Retinal pigment epithelial cell (primary cell): Measurements from ENCODE around the gene IL1RAPL1.

Experiments
- DNase-seq: peaks from one replicate; pipeline ENCODE4 v3.0.0-alpha.2; 2010; ENCODE audit warnings: low read depth
- H3K4me3 ChIP-seq: 2 replicates; pipeline ENCODE4 v1.5.1; 2011; ENCODE audit warnings: mild to moderate bottlenecking, low read length, control low read depth, moderate library complexity
- TF ChIP-seq, protein P1 (sequence below): conservative IDR thresholded peaks from 2 replicates; pipeline ENCODE4 v1.5.1; 2011; ENCODE audit warnings: low read depth, low read length, control low read depth, inconsistent platforms

Gene IL1RAPL1

DNA sequence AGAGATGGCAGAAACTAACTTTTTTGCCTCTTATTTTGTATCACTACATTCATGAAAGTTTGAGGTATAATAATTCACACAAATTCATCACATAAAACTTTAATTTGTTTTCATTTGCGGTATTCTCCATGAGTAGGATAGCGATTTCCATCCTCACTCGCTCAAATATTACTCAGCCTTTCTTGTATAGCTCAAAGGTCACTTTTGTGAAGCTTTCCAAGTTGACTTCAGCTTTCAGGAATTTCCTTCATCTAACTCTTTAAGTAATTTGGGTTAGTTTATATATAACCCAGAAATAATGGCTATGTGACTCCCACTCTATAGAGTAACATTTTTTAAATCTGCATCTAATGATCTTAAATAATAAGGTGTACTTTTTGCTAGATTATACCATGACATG, 314.4 kb downstream of the IL1RAPL1 start:
- DNase-seq, result no peak
- no peak overlapping the region for H3K4me3 ChIP-seq
- TF ChIP-seq, protein P1, sequence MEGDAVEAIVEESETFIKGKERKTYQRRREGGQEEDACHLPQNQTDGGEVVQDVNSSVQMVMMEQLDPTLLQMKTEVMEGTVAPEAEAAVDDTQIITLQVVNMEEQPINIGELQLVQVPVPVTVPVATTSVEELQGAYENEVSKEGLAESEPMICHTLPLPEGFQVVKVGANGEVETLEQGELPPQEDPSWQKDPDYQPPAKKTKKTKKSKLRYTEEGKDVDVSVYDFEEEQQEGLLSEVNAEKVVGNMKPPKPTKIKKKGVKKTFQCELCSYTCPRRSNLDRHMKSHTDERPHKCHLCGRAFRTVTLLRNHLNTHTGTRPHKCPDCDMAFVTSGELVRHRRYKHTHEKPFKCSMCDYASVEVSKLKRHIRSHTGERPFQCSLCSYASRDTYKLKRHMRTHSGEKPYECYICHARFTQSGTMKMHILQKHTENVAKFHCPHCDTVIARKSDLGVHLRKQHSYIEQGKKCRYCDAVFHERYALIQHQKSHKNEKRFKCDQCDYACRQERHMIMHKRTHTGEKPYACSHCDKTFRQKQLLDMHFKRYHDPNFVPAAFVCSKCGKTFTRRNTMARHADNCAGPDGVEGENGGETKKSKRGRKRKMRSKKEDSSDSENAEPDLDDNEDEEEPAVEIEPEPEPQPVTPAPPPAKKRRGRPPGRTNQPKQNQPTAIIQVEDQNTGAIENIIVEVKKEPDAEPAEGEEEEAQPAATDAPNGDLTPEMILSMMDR, result no peak

DNA sequence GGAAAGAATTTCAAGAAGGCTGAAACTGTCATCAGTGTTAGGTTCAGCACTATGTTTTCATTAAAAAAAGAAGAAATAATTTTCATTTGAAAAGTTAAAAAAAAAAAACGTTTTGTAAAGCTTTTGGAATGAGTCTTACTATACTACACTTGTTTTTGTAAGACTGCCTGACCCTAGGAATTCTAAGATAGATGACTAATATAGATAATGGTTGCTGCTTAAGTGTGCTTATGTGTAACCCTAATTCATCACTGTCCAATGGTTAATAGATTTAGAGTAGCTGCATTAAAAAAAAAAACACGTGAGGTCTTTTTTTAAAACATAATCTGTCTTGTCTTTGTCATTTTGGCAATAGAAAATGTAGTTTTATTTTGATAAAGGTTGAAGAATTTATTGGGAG, 323.2 kb downstream of the IL1RAPL1 start:
- TF ChIP-seq, protein P1, result no peak
- no peak overlapping the region for H3K4me3 ChIP-seq
- peak; percentile 3 for DNase-seq

DNA sequence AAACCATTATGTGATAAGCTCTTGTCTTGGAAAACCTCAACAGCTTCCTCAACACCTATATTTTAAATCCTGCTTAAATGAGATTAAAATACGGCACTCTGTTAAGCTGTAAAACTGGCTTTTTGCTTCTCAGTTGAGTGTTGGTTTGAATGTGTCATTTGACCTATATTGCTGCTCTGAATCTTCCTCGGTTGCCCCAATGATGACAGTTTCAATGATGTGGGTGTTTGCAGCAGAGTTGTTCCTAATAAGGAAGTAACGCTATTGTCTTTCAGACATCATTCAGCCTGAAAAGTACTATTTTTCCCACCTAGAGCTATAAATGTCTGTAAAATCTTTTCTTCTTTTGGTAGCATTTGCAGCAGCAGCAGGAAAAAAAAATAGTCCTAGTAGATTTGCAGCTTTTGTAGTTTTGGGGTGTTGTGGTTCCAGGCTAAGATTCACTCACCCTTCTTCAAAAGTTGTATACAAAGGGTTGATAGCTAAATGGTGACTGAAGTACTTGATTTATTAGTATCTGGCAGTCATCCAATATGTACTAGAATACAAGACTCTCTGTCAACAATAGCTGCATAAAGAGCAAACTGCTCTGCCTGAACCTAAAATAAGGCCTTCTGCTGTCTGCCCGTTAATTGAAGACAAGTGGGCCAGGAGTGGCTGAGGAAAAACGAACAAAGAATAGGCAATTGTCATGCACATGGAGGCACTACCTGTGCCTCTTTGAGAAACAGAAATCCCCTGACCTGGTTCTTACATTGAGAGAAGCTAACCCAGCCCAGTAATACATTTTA, 333.1 kb downstream of the IL1RAPL1 start:
- H3K4me3 ChIP-seq, result no peak overlapping the region
- DNase-seq, result no peak
- TF ChIP-seq, protein P1, result no peak

DNA sequence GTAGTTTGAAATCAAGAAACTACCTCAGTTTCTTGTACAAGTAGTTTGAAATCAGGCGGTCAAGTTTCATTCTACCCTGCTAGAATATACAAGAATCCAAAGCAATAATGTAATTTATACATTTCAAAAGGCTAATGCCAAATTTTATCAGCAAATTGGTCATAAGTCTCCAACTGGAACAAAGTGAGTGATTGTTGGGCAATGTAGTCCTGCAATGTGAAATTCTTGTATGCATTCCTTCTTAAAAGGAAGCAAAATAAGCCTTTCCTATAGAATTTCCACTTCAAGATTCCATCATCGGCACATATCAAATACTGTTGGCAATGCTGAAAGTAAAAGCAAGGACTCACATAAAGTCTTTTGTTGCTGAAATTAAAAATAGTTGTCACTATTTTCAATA, 334.9 kb downstream of the IL1RAPL1 start:
- H3K4me3 ChIP-seq, result no peak overlapping the region
- TF ChIP-seq, protein P1, result no peak
- DNase-seq, result peak; percentile 21

DNA sequence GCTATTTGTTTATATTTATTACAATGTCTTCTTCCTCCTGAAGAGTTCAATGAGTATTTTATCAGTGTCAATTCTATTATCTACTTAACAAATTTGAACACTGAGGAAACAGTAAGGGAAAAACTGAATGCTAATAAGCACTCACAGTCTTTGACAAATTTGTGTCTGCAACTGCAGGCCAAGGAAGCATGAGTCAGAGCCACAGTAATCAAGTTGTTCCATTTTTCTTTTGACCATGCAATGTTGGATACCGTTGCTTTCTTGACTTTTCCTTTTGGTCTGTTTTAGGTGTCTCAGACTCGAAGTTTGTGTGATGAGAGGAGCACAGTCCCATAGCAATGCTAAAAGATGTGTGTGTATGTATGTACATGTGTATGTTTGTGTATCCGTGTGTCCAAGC, 359.6 kb downstream of the IL1RAPL1 start:
- no peak for DNase-seq
- H3K4me3 ChIP-seq, result no peak overlapping the region
- TF ChIP-seq, protein P1, result no peak

DNA sequence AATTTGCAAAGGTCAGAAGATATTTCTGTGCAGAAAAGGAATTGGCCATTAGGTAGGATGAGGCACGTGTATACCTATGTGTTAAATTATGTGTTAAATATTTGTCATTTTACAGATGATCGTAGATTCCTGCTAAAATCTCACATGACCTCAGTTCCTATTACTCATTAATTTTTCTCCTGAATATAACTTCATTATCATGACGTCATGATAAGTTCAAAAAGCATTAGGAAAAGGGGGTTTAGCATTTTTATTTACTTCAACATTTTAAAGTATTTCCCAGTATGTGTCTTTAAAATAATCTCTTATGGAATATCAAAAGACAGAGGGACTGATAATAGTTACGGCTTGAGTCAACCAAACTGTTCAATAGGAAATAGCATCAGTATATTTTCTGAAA, 372.8 kb downstream of the IL1RAPL1 start:
- H3K4me3 ChIP-seq, result no peak overlapping the region
- no peak for DNase-seq
- TF ChIP-seq, protein P1, result no peak

DNA sequence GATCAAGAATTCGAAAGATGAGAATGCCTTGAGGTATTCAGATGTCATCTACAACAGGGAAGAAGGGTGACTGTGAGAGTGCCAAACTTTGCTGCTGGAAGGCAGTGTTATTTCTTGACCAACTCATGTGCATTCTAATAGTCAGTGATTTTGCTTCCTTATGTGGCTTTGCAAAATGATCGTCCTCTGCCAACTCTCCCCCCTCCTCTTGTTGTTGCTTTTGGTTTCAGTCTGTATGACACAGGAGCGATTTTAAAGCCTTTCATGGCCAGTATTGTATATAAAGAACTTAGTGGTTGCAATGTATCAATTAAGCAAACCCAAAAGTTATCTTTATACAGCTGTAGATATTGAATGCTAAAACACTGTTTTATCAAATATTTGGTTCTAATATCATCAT, 379.1 kb downstream of the IL1RAPL1 start:
- DNase-seq, result no peak
- no peak overlapping the region for H3K4me3 ChIP-seq
- TF ChIP-seq, protein P1, result no peak
